HG02870 (cell line): ENCODE data around the gene PSME3.
"Not testable (repeated sequence)": the region's sequence is repeated elsewhere in the genome, so short reads cannot be mapped to it uniquely, and the experiment has no call there.

Experiments
- ATAC-seq: cut with Tn5 transposase; IDR thresholded peaks from one replicate; pipeline ENCODE4 v1.9.1; 2021; ENCODE audit warnings: mild to moderate bottlenecking, moderate library complexity; ENCODE audit not compliant: unreplicated experiment

Gene PSME3

GRCh38 chr17:42849031-42849430 is 15.8 kb downstream of the PSME3 start:
- no peak for ATAC-seq

- ATAC-seq: no peak
These were observed 16.4 kb downstream of the PSME3 start for GRCh38 chr17:42849451-42850181.

- no peak for ATAC-seq
These were observed 17.8 kb downstream of the PSME3 start, which contains the start of gene AOC3 for GRCh38 chr17:42850954-42851353. Gene AOC3, plus strand, starts transcription at chr17:42851199. Its CDS starts 145 bp downstream, at chr17:42851344.

- not testable (repeated sequence) for ATAC-seq
These were observed 18.4 kb downstream of the PSME3 start for GRCh38 chr17:42851371-42852240.

- ATAC-seq: no peak
These were observed 19.2 kb downstream of the PSME3 start for GRCh38 chr17:42852351-42852750.

- no peak for ATAC-seq
These were observed 19.8 kb downstream of the PSME3 start for GRCh38 chr17:42853004-42853403.

- ATAC-seq: no peak
These were observed 20.4 kb downstream of the PSME3 start for GRCh38 chr17:42853597-42853967.

GRCh38 chr17:42853968-42854790 is 21.0 kb downstream of the PSME3 start:
- no peak for ATAC-seq

- ATAC-seq: no peak
These were observed 21.9 kb downstream of the PSME3 start for GRCh38 chr17:42855048-42855596.

- not testable (repeated sequence) for ATAC-seq
These were observed 22.9 kb downstream of the PSME3 start for GRCh38 chr17:42856093-42856492.

GRCh38 chr17:42856516-42856915 is 23.3 kb downstream of the PSME3 start:
- ATAC-seq: not testable (repeated sequence)

GRCh38 chr17:42857389-42857788 is 24.2 kb downstream of the PSME3 start:
- ATAC-seq: no peak

- ATAC-seq: no peak
These were observed 32.5 kb downstream of the PSME3 start for GRCh38 chr17:42865638-42866094.

- no peak for ATAC-seq
These were observed 33.0 kb downstream of the PSME3 start for GRCh38 chr17:42866216-42866615.

GRCh38 chr17:42866631-42867575 is 33.7 kb downstream of the PSME3 start:
- ATAC-seq: no peak

GRCh38 chr17:42867694-42868261 is 34.6 kb downstream of the PSME3 start:
- ATAC-seq: not testable (repeated sequence)

GRCh38 chr17:42868338-42868737 is 35.1 kb downstream of the PSME3 start:
- ATAC-seq: no peak

- ATAC-seq: no peak
These were observed 38.5 kb downstream of the PSME3 start for GRCh38 chr17:42871647-42872046.

- no peak for ATAC-seq
These were observed 39.2 kb downstream of the PSME3 start for GRCh38 chr17:42872251-42872965.
